Measurements from ENCODE around the gene ACAP1. TPM values are rescaled to one million over a fixed set of nuclear protein-coding genes. Genes with fewer than 3 reads are reported as not detected.
A peak's percentile ranks its signal among the peaks of the same experiment; 100 is the strongest.

The ACAP1 gene
- total and polyA plus RNA-seq, 8 donors, result 4.4 to 33.3 (median 10.5) TPM

GRCh38 chr17:7370853-7371252, 34.5 kb downstream of the ACAP1 start:
- no peaks in the 10 kb centered on the region for H3K36me3 ChIP-seq
- intact Hi-C loops (cut with DNase I; ENCODE audit: low total_unique reads), result no loop called here
- TF ChIP-seq POLR2A (IDR thresholded peaks at IDR 0.05) (no peak), POLR2AphosphoS5 (IDR thresholded peaks at IDR 0.05) (no peak)
- TF ChIP-seq, protein P1, sequence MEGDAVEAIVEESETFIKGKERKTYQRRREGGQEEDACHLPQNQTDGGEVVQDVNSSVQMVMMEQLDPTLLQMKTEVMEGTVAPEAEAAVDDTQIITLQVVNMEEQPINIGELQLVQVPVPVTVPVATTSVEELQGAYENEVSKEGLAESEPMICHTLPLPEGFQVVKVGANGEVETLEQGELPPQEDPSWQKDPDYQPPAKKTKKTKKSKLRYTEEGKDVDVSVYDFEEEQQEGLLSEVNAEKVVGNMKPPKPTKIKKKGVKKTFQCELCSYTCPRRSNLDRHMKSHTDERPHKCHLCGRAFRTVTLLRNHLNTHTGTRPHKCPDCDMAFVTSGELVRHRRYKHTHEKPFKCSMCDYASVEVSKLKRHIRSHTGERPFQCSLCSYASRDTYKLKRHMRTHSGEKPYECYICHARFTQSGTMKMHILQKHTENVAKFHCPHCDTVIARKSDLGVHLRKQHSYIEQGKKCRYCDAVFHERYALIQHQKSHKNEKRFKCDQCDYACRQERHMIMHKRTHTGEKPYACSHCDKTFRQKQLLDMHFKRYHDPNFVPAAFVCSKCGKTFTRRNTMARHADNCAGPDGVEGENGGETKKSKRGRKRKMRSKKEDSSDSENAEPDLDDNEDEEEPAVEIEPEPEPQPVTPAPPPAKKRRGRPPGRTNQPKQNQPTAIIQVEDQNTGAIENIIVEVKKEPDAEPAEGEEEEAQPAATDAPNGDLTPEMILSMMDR (IDR thresholded peaks at IDR 0.05), result no peak
- 82 to 90% (median 86%) methylated on average over 4 of the region's 4 CpGs for WGBS, 5 donors
- no peak for DNase-seq
- H3K9me3 ChIP-seq, result no peaks in the 10 kb centered on the region
- H3K4me1 ChIP-seq, result no peaks in the 10 kb centered on the region
- no peak overlapping the region for H3K27ac ChIP-seq
- peaks cover 0 to 13% (median 0%) of the 10 kb centered on the region in 3 donors for H3K27me3 ChIP-seq
- H3K4me3 ChIP-seq, result no peak overlapping the region

DNA sequence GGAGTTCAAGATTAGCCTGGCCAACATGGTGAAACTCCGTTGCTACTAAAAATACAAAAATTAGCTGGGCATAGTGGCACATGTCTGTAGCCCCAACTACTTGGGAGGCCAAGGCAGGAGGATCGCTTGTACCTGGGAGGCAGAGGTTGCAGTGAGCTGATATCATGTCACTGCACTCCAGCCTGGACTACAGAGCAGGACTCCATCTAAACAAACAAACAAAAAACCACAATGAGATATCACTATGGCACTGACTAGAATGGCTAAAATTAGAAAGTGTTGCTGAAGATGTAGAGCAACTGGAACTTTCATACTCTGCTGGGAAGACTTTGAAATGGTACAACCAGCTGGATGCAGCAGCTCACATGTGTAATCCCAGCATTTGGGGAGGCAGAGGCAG, 38.0 kb downstream of the ACAP1 start:
- H3K36me3 ChIP-seq, result no peaks in the 10 kb centered on the region
- DNase-seq, result no peak
- intact Hi-C loops (cut with DNase I; ENCODE audit: low total_unique reads), result no loop called here
- no peak overlapping the region for H3K4me3 ChIP-seq
- no peak for TF ChIP-seq POLR2AphosphoS5 (IDR thresholded peaks at IDR 0.05)
- TF ChIP-seq, protein P1 (IDR thresholded peaks at IDR 0.05), result no peak
- TF ChIP-seq POLR2A (IDR thresholded peaks at IDR 0.05), result no peak
- no peak for TF ChIP-seq EP300 (IDR thresholded peaks at IDR 0.05)
- WGBS, 5 donors, result 76 to 89% (median 82%) methylated on average over 2 of the region's 2 CpGs
- peaks cover 0 to 13% (median 0%) of the 10 kb centered on the region in 3 donors for H3K27me3 ChIP-seq
- no peaks in the 10 kb centered on the region for H3K4me1 ChIP-seq
- H3K9me3 ChIP-seq, result no peaks in the 10 kb centered on the region
- no peak overlapping the region for H3K27ac ChIP-seq

DNA sequence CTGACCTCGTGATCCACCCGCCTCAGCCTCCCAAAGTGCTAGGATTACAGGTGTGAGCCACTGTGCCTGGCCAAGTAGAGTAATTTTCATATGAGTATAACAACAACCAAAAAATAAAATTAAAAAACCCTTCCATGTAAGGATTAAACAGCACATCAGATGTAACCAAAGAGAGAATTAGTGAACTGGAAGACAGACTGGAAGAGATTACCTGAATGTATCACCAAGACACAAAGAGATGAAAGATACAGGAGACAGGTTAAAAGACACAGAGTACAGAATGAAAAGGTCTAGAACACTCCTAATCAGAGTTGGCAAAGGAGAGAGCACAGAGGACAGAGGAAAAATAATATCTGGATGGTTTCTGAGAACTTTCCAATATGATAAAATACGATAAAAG, 42.8 kb downstream of the ACAP1 start:
- no peak overlapping the region for H3K27ac ChIP-seq
- intact Hi-C loops (cut with DNase I; ENCODE audit: low total_unique reads), result no loop called here
- WGBS, 5 donors, result 94 to 100% (median 95%) methylated on average over 3 of the region's 3 CpGs

DNA sequence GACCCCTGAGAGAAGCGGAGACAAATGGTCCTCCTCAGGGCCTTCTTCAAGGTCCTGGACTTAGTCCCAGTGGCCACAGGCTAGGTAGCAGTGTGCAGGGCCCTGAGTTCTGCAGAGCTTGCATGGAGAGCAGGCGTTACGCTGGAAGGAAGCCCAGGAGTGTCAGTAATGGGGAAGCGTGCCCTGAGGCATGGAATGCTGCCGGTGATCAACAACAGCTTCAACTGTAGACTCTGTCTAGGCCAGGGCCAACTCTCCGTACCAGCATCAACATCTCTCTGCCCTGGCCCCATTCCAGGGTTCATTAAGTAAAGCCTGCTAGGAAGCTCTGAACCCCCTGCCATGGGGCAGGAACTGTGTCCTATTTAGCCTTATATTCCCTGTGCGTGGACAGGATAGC, 44.0 kb downstream of the ACAP1 start:
- Histone ChIP-seq H3K4me3 (peak overlapping the region; percentile 49 to 68 (median 54)), H3K9me3 (no peaks in the 10 kb centered on the region), H3K27ac (peak overlapping the region; percentile 75 to 87 (median 82)), H3K4me1 (peaks cover 25 to 46% (median 37%) of the 10 kb centered on the region in 4 donors), H3K27me3 (peaks cover 0 to 32% (median 5%) of the 10 kb centered on the region in 3 donors), H3K36me3 (peaks cover 0 to 20% (median 15%) of the 10 kb centered on the region in 4 donors)
- WGBS, 5 donors, result 14 to 51% (median 19%) methylated on average over 2 to 7 of the region's 7 CpGs
- TF ChIP-seq POLR2AphosphoS5 (IDR thresholded peaks at IDR 0.05) (no peak), POLR2A (IDR thresholded peaks at IDR 0.05) (no peak), EP300 (IDR thresholded peaks at IDR 0.05) (no peak)
- TF ChIP-seq, protein P1 (IDR thresholded peaks at IDR 0.05), result no peak
- peak; percentile 70 to 80 for DNase-seq
- intact Hi-C loops (cut with DNase I; ENCODE audit: low total_unique reads), result no loop called here

More for the DNA sequence above, 42.8 kb downstream of the ACAP1 start:
- DNase-seq, result no peak
- Histone ChIP-seq H3K4me3 (no peak overlapping the region), H3K9me3 (no peaks in the 10 kb centered on the region), H3K36me3 (peaks cover 0 to 11% (median 6%) of the 10 kb centered on the region in 4 donors), H3K27me3 (peaks cover 0 to 28% (median 5%) of the 10 kb centered on the region in 3 donors), H3K4me1 (peaks cover 25 to 42% (median 35%) of the 10 kb centered on the region in 4 donors)
- no peak for TF ChIP-seq EP300 (IDR thresholded peaks at IDR 0.05)
- no peak for TF ChIP-seq POLR2A (IDR thresholded peaks at IDR 0.05)
- TF ChIP-seq, protein P1 (IDR thresholded peaks at IDR 0.05), result no peak
- TF ChIP-seq POLR2AphosphoS5 (IDR thresholded peaks at IDR 0.05), result no peak

Measured in stomach (tissue), 9 donors.